ENCODE measurements around the gene SORCS2. TPM values are rescaled to one million over a fixed set of nuclear protein-coding genes. Genes with fewer than 3 reads are reported as not detected.
A peak's percentile ranks its signal among the peaks of the same experiment; 100 is the strongest.
"Not testable (repeated sequence)": the region's sequence is repeated elsewhere in the genome, so short reads cannot be mapped to it uniquely, and the experiment has no call there.

The SORCS2 gene
- total RNA-seq, 1 donor from 2014 or later = 3.1 TPM

GRCh38 chr4:7451800-7452199, 259.5 kb downstream of the SORCS2 start:
- H3K9ac ChIP-seq (ENCODE audit: low read depth in 1 of 3, low read length in 3 of 3) = no peak overlapping the region
- H3K27me3 ChIP-seq (ENCODE audit: control insufficient read depth in 3 of 3, insufficient read depth in 3 of 3, low read length in 3 of 3) = peaks cover 0 to 5% (median under 1%) of the 10 kb centered on the region in 3 donors
- H3K36me3 ChIP-seq (ENCODE audit: control insufficient read depth in 3 of 3, insufficient read depth in 3 of 3, low read length in 3 of 3) = no peaks in the 10 kb centered on the region
- no peaks in the 10 kb centered on the region for H3K9me3 ChIP-seq (ENCODE audit: control insufficient read depth in 3 of 3, low read length in 3 of 3)
- no peaks in the 10 kb centered on the region for H3K4me1 ChIP-seq (ENCODE audit: control insufficient read depth in 3 of 3, insufficient read depth in 3 of 3, low read length in 3 of 3)
- no peak overlapping the region for H3K4me3 ChIP-seq (ENCODE audit: low read length in 3 of 3)
- H3K27ac ChIP-seq (ENCODE audit: low read depth, low read length) = no peak overlapping the region

- H3K4me1 ChIP-seq (ENCODE audit: control insufficient read depth in 3 of 3, insufficient read depth in 3 of 3, low read length in 3 of 3); H3K36me3 ChIP-seq (ENCODE audit: control insufficient read depth in 3 of 3, insufficient read depth in 3 of 3, low read length in 3 of 3); H3K27me3 ChIP-seq (ENCODE audit: control insufficient read depth in 3 of 3, insufficient read depth in 3 of 3, low read length in 3 of 3): not testable (repeated sequence)
Observed at GRCh38 chr4:7452802-7453201, 260.5 kb downstream of the SORCS2 start.

GRCh38 chr4:7457201-7458065, 265.1 kb downstream of the SORCS2 start:
- Histone ChIP-seq H3K4me1 (ENCODE audit: control insufficient read depth in 3 of 3, insufficient read depth in 3 of 3, low read length in 3 of 3) (peaks cover 6 to 18% (median 11%) of the 10 kb centered on the region in 3 donors), H3K27ac (ENCODE audit: low read depth, low read length) (no peak overlapping the region), H3K4me3 (ENCODE audit: low read length in 3 of 3) (no peak overlapping the region), H3K27me3 (ENCODE audit: control insufficient read depth in 3 of 3, insufficient read depth in 3 of 3, low read length in 3 of 3) (peaks cover 21 to 35% (median 35%) of the 10 kb centered on the region in 3 donors), H3K9ac (ENCODE audit: low read depth in 1 of 3, low read length in 3 of 3) (no peak overlapping the region), H3K9me3 (ENCODE audit: control insufficient read depth in 3 of 3, low read length in 3 of 3) (no peaks in the 10 kb centered on the region), H3K36me3 (ENCODE audit: control insufficient read depth in 3 of 3, insufficient read depth in 3 of 3, low read length in 3 of 3) (no peaks in the 10 kb centered on the region)

More at GRCh38 chr4:7452802-7453201, 260.5 kb downstream of the SORCS2 start:
- not testable (repeated sequence) for H3K27ac ChIP-seq (ENCODE audit: low read depth, low read length); H3K4me3 ChIP-seq (ENCODE audit: low read length in 3 of 3); H3K9me3 ChIP-seq (ENCODE audit: control insufficient read depth in 3 of 3, low read length in 3 of 3); H3K9ac ChIP-seq (ENCODE audit: low read depth in 1 of 3, low read length in 3 of 3)

DNA sequence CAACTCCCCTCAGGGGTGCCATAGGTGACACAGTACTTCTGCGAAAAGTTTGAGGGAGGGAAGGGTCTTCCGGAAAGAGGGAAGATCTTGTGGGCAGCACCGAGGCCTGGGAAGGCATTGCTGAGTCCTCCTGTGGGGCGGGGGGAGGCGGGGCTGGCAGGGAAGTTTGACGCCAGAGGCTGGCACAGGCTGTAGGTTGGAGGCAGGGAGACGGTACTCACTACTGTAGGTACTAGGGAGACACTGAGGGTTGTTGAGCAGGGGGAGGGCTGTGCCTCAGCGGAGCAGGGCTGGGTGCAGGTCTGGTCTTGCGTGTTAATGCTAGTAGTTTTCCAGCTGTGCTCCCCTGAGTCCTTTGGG, 265.7 kb downstream of the SORCS2 start:
- Histone ChIP-seq H3K4me1 (ENCODE audit: control insufficient read depth in 3 of 3, insufficient read depth in 3 of 3, low read length in 3 of 3) (peaks cover 6 to 18% (median 11%) of the 10 kb centered on the region in 3 donors), H3K9ac (ENCODE audit: low read depth in 1 of 3, low read length in 3 of 3) (no peak overlapping the region), H3K27me3 (ENCODE audit: control insufficient read depth in 3 of 3, insufficient read depth in 3 of 3, low read length in 3 of 3) (peaks cover 22 to 40% (median 35%) of the 10 kb centered on the region in 3 donors)

DNA sequence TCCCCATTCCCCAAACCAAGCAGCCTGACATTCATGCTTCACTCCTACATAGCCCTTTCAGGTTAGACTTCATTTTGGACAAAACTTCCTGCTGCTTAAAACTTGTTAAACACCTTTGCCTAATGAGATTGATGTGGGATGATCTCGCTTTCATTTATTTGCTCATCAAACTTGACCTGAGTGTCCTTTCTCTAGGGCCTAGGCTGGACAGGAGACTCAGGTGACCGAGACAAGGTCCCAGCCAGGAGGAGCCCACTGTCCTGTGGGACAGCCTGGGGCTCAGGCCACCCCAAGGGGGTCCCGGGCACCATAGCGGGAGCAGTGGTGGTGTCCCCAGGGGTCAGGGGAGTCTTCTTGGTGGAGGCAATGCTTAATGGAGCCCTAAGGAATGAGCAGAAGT, 266.1 kb downstream of the SORCS2 start:
- Histone ChIP-seq H3K27ac (ENCODE audit: low read depth, low read length) (no peak overlapping the region), H3K36me3 (ENCODE audit: control insufficient read depth in 3 of 3, insufficient read depth in 3 of 3, low read length in 3 of 3) (no peaks in the 10 kb centered on the region), H3K27me3 (ENCODE audit: control insufficient read depth in 3 of 3, insufficient read depth in 3 of 3, low read length in 3 of 3) (peaks cover 22 to 44% (median 35%) of the 10 kb centered on the region in 3 donors), H3K4me1 (ENCODE audit: control insufficient read depth in 3 of 3, insufficient read depth in 3 of 3, low read length in 3 of 3) (peaks cover 6 to 18% (median 11%) of the 10 kb centered on the region in 3 donors), H3K9me3 (ENCODE audit: control insufficient read depth in 3 of 3, low read length in 3 of 3) (no peaks in the 10 kb centered on the region), H3K4me3 (ENCODE audit: low read length in 3 of 3) (no peak overlapping the region), H3K9ac (ENCODE audit: low read depth in 1 of 3, low read length in 3 of 3) (no peak overlapping the region)

More for the DNA sequence above, 265.7 kb downstream of the SORCS2 start:
- Histone ChIP-seq H3K27ac (ENCODE audit: low read depth, low read length) (no peak overlapping the region), H3K9me3 (ENCODE audit: control insufficient read depth in 3 of 3, low read length in 3 of 3) (no peaks in the 10 kb centered on the region), H3K36me3 (ENCODE audit: control insufficient read depth in 3 of 3, insufficient read depth in 3 of 3, low read length in 3 of 3) (no peaks in the 10 kb centered on the region), H3K4me3 (ENCODE audit: low read length in 3 of 3) (no peak overlapping the region)

GRCh38 chr4:7459471-7459870, 267.1 kb downstream of the SORCS2 start:
- Histone ChIP-seq H3K4me3 (ENCODE audit: low read length in 3 of 3) (no peak overlapping the region), H3K4me1 (ENCODE audit: control insufficient read depth in 3 of 3, insufficient read depth in 3 of 3, low read length in 3 of 3) (peaks cover 6 to 18% (median 11%) of the 10 kb centered on the region in 3 donors), H3K9ac (ENCODE audit: low read depth in 1 of 3, low read length in 3 of 3) (no peak overlapping the region), H3K36me3 (ENCODE audit: control insufficient read depth in 3 of 3, insufficient read depth in 3 of 3, low read length in 3 of 3) (no peaks in the 10 kb centered on the region), H3K27ac (ENCODE audit: low read depth, low read length) (no peak overlapping the region), H3K27me3 (ENCODE audit: control insufficient read depth in 3 of 3, insufficient read depth in 3 of 3, low read length in 3 of 3) (peaks cover 28 to 53% (median 35%) of the 10 kb centered on the region in 3 donors), H3K9me3 (ENCODE audit: control insufficient read depth in 3 of 3, low read length in 3 of 3) (no peaks in the 10 kb centered on the region)

DNA sequence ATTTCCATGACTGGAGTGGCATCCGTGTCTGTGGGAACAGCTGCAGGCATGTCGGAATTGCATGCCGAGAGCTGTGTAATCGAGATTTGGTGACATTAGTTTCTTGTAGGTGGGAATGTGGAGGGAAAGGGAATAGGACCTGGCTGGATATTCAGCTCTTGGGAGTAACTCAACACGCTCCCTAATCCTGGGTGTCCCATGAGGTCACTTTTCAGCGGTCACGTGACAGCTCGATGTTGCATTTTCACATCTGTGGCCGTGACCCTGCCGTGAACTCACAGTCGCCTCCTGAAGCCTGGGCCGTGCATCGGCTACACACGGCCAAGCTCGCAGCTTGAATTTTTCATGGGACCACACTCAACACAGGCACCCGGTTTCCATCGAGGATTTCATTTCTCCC, 268.2 kb downstream of the SORCS2 start:
- no peak overlapping the region for H3K9ac ChIP-seq (ENCODE audit: low read depth in 1 of 3, low read length in 3 of 3)
- H3K27ac ChIP-seq (ENCODE audit: low read depth, low read length) = no peak overlapping the region
- H3K36me3 ChIP-seq (ENCODE audit: control insufficient read depth in 3 of 3, insufficient read depth in 3 of 3, low read length in 3 of 3) = no peaks in the 10 kb centered on the region
- H3K27me3 ChIP-seq (ENCODE audit: control insufficient read depth in 3 of 3, insufficient read depth in 3 of 3, low read length in 3 of 3) = peaks cover 29 to 53% (median 35%) of the 10 kb centered on the region in 3 donors
- H3K4me3 ChIP-seq (ENCODE audit: low read length in 3 of 3) = peak overlapping the region in 1 of 3 donors; percentile 4
- H3K4me1 ChIP-seq (ENCODE audit: control insufficient read depth in 3 of 3, insufficient read depth in 3 of 3, low read length in 3 of 3) = peaks cover 6 to 18% (median 11%) of the 10 kb centered on the region in 3 donors
- H3K9me3 ChIP-seq (ENCODE audit: control insufficient read depth in 3 of 3, low read length in 3 of 3) = no peaks in the 10 kb centered on the region

- H3K36me3 ChIP-seq (ENCODE audit: control insufficient read depth in 3 of 3, insufficient read depth in 3 of 3, low read length in 3 of 3) = no peaks in the 10 kb centered on the region
- no peak overlapping the region for H3K4me3 ChIP-seq (ENCODE audit: low read length in 3 of 3)
- H3K9me3 ChIP-seq (ENCODE audit: control insufficient read depth in 3 of 3, low read length in 3 of 3) = peaks cover 0 to 3% (median 2%) of the 10 kb centered on the region in 3 donors
- H3K9ac ChIP-seq (ENCODE audit: low read depth in 1 of 3, low read length in 3 of 3) = no peak overlapping the region
- peaks cover 6 to 18% (median 11%) of the 10 kb centered on the region in 3 donors for H3K4me1 ChIP-seq (ENCODE audit: control insufficient read depth in 3 of 3, insufficient read depth in 3 of 3, low read length in 3 of 3)
- no peak overlapping the region for H3K27ac ChIP-seq (ENCODE audit: low read depth, low read length)
- H3K27me3 ChIP-seq (ENCODE audit: control insufficient read depth in 3 of 3, insufficient read depth in 3 of 3, low read length in 3 of 3) = peaks cover 31 to 53% (median 35%) of the 10 kb centered on the region in 3 donors
Observed at GRCh38 chr4:7461230-7461629, 268.9 kb downstream of the SORCS2 start.

- H3K27me3 ChIP-seq (ENCODE audit: control insufficient read depth in 3 of 3, insufficient read depth in 3 of 3, low read length in 3 of 3) = peaks cover 31 to 53% (median 38%) of the 10 kb centered on the region in 3 donors
- no peak overlapping the region for H3K9ac ChIP-seq (ENCODE audit: low read depth in 1 of 3, low read length in 3 of 3)
- peaks cover 6 to 18% (median 11%) of the 10 kb centered on the region in 3 donors for H3K4me1 ChIP-seq (ENCODE audit: control insufficient read depth in 3 of 3, insufficient read depth in 3 of 3, low read length in 3 of 3)
- H3K36me3 ChIP-seq (ENCODE audit: control insufficient read depth in 3 of 3, insufficient read depth in 3 of 3, low read length in 3 of 3) = no peaks in the 10 kb centered on the region
- H3K27ac ChIP-seq (ENCODE audit: low read depth, low read length) = no peak overlapping the region
- H3K9me3 ChIP-seq (ENCODE audit: control insufficient read depth in 3 of 3, low read length in 3 of 3) = peaks cover 0 to 13% (median 3%) of the 10 kb centered on the region in 3 donors
- H3K4me3 ChIP-seq (ENCODE audit: low read length in 3 of 3) = no peak overlapping the region
Observed at GRCh38 chr4:7462509-7462971, 270.2 kb downstream of the SORCS2 start.

All from skeletal muscle tissue (tissue), 4 donors.